ENCODE results near the gene PLCD3.

PLCD3 gene

DNA sequence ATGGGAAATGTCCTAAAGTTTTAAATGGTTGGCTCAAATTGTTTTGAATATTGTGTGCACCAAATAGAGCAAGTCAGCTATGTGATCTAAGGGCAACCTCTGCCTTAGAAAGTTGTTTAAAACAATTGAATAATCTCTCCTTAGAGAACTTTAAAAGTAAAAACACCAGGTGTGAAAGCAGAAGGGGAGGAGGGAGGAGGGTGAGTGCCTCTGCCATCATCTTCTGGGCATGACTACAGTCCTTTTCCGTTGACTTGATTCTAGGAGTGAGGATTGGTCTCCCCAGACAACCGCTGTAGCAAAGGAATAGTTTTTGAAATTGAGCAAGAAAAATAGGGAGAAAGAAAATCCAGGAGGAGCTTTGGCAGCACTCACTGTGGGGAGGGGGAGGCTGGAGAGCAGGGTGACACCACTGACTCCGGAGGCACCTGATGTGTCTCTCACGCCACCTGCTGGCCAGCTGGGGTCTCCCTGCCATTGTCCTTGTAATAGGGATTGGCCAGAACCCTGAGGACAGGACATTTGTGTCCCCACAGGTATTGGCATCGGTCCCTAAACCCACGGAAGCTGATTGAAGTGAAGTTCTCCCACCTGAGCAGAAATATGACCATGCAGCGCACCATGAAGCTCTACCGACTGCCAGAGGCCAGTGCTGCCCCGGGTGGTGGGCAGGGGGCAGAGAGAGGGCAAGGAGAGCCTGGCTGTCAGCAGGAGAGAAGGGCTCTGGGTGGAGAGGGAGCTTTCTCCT lies 33.3 kb downstream of the PLCD3 start:
- Histone ChIP-seq H3K14ac (ENCODE audit: low read length) (no peak overlapping the region), H3K79me2 (ENCODE audit: control insufficient read depth, insufficient read depth, low read length, poor library complexity) (no peaks in the 10 kb centered on the region), H3K4me3 (ENCODE audit: low read depth, low read length) (no peak overlapping the region), H4K12ac (ENCODE audit: low read depth, low read length) (no peak overlapping the region), H2BK12ac (ENCODE audit: low read length) (no peak overlapping the region), H4K91ac (ENCODE audit: low read depth, low read length) (no peak overlapping the region), H3K4ac (ENCODE audit: low read depth, low read length) (no peak overlapping the region), H3K9ac (ENCODE audit: low read length) (no peak overlapping the region), H3K4me2 (ENCODE audit: low read length) (no peak overlapping the region), H2AFZ (ENCODE audit: insufficient read depth, low read length, poor library complexity) (no peak overlapping the region), H3K23ac (ENCODE audit: low read length) (no peak overlapping the region), H3K9me3 (ENCODE audit: insufficient read depth, low read depth, low read length) (no peaks in the 10 kb centered on the region), H2BK120ac (ENCODE audit: insufficient read depth, low read length, poor library complexity) (no peak overlapping the region), H3K4me1 (ENCODE audit: control insufficient read depth in 1 of 2, insufficient read depth in 2 of 2, low read length in 2 of 2) (peaks cover 11 to 23% of the 10 kb centered on the region in 2 experiments), H4K8ac (ENCODE audit: low read depth, low read length) (no peak overlapping the region), H3K18ac (ENCODE audit: low read length) (no peak overlapping the region), H3K79me1 (ENCODE audit: low read length) (peaks cover 12% of the 10 kb centered on the region), H3K27me3 (ENCODE audit: insufficient read depth, low read length) (no peaks in the 10 kb centered on the region), H3K36me3 (ENCODE audit: control insufficient read depth in 1 of 2, insufficient read depth in 2 of 2, low read length in 2 of 2) (peaks cover 64 to 65% of the 10 kb centered on the region in 2 experiments), H3K27ac (ENCODE audit: low read depth, low read length) (no peak overlapping the region), H2AK5ac (ENCODE audit: low read length) (no peak overlapping the region), H2BK5ac (ENCODE audit: low read depth, low read length, poor library complexity) (no peak overlapping the region)
- DNase-seq, result peak; percentile 83 to 91
- no CpG with 5 or more reads among the region's 9 CpGs for WGBS (ENCODE audit: extremely low coverage, insufficient coverage, insufficient read length)

DNA sequence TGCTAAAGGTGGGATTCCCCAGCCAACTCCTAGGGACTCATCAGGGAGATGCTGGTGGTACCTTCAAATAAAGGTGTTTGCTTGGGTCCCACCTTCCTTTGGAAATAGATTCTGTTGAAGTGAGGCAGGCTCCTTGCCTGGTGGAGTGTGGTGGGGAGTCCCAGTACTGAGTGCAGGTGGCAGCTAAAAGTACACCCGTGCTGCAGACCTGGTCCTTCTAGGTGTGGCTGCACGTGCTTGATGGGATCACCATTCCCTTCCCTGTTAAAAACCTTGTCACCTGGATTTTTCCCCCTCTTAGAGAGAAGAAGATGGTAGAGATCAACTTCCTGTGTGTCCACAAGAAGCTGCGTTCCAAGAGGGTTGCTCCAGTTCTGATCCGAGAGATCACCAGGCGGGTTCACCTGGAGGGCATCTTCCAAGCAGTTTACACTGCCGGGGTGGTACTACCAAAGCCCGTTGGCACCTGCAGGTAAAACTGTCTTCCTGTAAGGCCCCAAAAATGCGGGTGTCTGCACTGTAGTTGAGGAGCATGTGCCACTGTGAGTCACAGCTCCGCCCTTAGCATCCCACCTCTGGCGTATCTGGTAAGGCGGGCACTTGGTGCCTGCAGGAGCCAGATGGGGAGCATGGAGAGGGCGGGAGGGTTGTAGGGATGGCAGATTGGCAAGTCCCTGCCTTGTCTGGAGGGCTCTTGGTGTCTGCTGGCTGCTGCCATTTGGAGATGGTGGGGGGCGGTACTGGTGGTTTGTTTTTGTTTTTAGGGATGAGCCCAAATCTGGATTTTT lies 34.0 kb downstream of the PLCD3 start:
- no peak overlapping the region for H2AFZ ChIP-seq (ENCODE audit: insufficient read depth, low read length, poor library complexity)

DNA sequence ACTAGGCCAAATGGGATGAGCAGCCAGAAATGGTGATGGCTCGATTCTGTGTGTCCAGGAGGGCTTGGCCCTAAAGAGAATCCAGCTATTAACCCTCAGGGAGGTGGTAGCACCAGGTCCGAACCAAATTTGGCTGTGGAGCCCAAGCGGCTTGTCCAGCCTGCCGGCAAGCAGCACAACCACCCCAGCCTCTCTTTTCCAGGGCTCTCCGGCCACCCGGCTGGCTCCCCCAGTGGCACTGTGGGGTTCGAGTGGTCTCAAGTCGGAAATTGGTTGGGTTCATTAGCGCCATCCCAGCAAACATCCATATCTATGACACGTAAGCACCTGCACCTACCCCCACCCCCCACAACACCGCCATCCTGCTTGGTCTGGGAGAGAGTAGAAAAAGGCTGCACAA lies 35.4 kb downstream of the PLCD3 start:
- Histone ChIP-seq H4K8ac (ENCODE audit: low read depth, low read length) (no peak overlapping the region), H2AK5ac (ENCODE audit: low read length) (no peak overlapping the region), H3K9ac (ENCODE audit: low read length) (no peak overlapping the region), H3K4ac (ENCODE audit: low read depth, low read length) (no peak overlapping the region), H3K4me3 (ENCODE audit: low read depth, low read length) (no peak overlapping the region), H3K4me2 (ENCODE audit: low read length) (no peak overlapping the region), H3K27ac (ENCODE audit: low read depth, low read length) (no peak overlapping the region), H3K79me1 (ENCODE audit: low read length) (peaks cover 2% of the 10 kb centered on the region), H3K14ac (ENCODE audit: low read length) (no peak overlapping the region), H3K27me3 (ENCODE audit: insufficient read depth, low read length) (no peaks in the 10 kb centered on the region), H3K79me2 (ENCODE audit: control insufficient read depth, insufficient read depth, low read length, poor library complexity) (no peaks in the 10 kb centered on the region), H3K18ac (ENCODE audit: low read length) (no peak overlapping the region), H2BK5ac (ENCODE audit: low read depth, low read length, poor library complexity) (no peak overlapping the region), H2BK120ac (ENCODE audit: insufficient read depth, low read length, poor library complexity) (no peak overlapping the region), H3K36me3 (ENCODE audit: control insufficient read depth in 1 of 2, insufficient read depth in 2 of 2, low read length in 2 of 2) (peaks cover 61% of the 10 kb centered on the region in 2 experiments), H2AFZ (ENCODE audit: insufficient read depth, low read length, poor library complexity) (no peak overlapping the region), H3K9me3 (ENCODE audit: insufficient read depth, low read depth, low read length) (no peaks in the 10 kb centered on the region), H4K91ac (ENCODE audit: low read depth, low read length) (no peak overlapping the region), H3K23ac (ENCODE audit: low read length) (no peak overlapping the region), H4K12ac (ENCODE audit: low read depth, low read length) (no peak overlapping the region), H2BK12ac (ENCODE audit: low read length) (no peak overlapping the region), H3K4me1 (ENCODE audit: control insufficient read depth in 1 of 2, insufficient read depth in 2 of 2, low read length in 2 of 2) (peaks cover 7 to 19% of the 10 kb centered on the region in 2 experiments)
- WGBS (ENCODE audit: extremely low coverage, insufficient coverage, insufficient read length), result no CpG with 5 or more reads among the region's 11 CpGs
- no peak for DNase-seq

More for the DNA sequence above, 34.0 kb downstream of the PLCD3 start:
- Histone ChIP-seq H3K9me3 (ENCODE audit: insufficient read depth, low read depth, low read length) (no peaks in the 10 kb centered on the region), H3K27me3 (ENCODE audit: insufficient read depth, low read length) (no peaks in the 10 kb centered on the region), H3K36me3 (ENCODE audit: control insufficient read depth in 1 of 2, insufficient read depth in 2 of 2, low read length in 2 of 2) (peaks cover 64% of the 10 kb centered on the region in 2 experiments), H4K91ac (ENCODE audit: low read depth, low read length) (no peak overlapping the region), H2BK120ac (ENCODE audit: insufficient read depth, low read length, poor library complexity) (no peak overlapping the region), H3K4me1 (ENCODE audit: control insufficient read depth in 1 of 2, insufficient read depth in 2 of 2, low read length in 2 of 2) (peaks cover 14 to 24% of the 10 kb centered on the region in 2 experiments), H3K14ac (ENCODE audit: low read length) (no peak overlapping the region), H3K4me2 (ENCODE audit: low read length) (no peak overlapping the region), H4K8ac (ENCODE audit: low read depth, low read length) (no peak overlapping the region), H4K12ac (ENCODE audit: low read depth, low read length) (no peak overlapping the region), H3K4ac (ENCODE audit: low read depth, low read length) (no peak overlapping the region), H3K9ac (ENCODE audit: low read length) (no peak overlapping the region), H3K4me3 (ENCODE audit: low read depth, low read length) (no peak overlapping the region), H3K18ac (ENCODE audit: low read length) (no peak overlapping the region), H3K27ac (ENCODE audit: low read depth, low read length) (no peak overlapping the region), H2BK5ac (ENCODE audit: low read depth, low read length, poor library complexity) (no peak overlapping the region), H3K23ac (ENCODE audit: low read length) (no peak overlapping the region), H2AK5ac (ENCODE audit: low read length) (no peak overlapping the region), H2BK12ac (ENCODE audit: low read length) (no peak overlapping the region), H3K79me1 (ENCODE audit: low read length) (peaks cover 12% of the 10 kb centered on the region), H3K79me2 (ENCODE audit: control insufficient read depth, insufficient read depth, low read length, poor library complexity) (no peaks in the 10 kb centered on the region)
- no CpG with 5 or more reads among the region's 13 CpGs for WGBS (ENCODE audit: extremely low coverage, insufficient coverage, insufficient read length)
- no peak for DNase-seq

DNA sequence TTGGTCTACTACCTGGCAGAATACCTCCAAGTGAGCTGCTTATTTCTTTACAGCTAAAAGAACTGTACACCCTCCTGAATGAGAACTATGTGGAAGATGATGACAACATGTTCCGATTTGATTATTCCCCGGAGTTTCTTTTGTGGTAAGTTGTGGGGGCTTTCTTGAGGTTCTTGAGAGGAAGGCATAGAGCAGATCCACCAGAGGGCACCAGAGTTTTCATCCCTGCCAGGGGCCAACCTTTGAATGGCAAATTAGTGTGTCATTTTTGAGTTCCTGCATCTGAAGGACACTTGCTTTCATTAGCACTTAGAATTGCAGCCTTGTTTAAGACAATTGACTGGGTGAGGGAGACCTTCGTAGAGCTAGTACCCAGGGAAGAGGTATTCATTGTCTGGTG lies 36.2 kb downstream of the PLCD3 start:
- no peaks in the 10 kb centered on the region for H3K9me3 ChIP-seq (ENCODE audit: insufficient read depth, low read depth, low read length)
- no peak overlapping the region for H2BK12ac ChIP-seq (ENCODE audit: low read length)
- H3K4me3 ChIP-seq (ENCODE audit: low read depth, low read length), result no peak overlapping the region
- H3K36me3 ChIP-seq (ENCODE audit: control insufficient read depth in 1 of 2, insufficient read depth in 2 of 2, low read length in 2 of 2), result peaks cover 66% of the 10 kb centered on the region in 2 experiments
- no peaks in the 10 kb centered on the region for H3K79me1 ChIP-seq (ENCODE audit: low read length)
- no peak overlapping the region for H4K12ac ChIP-seq (ENCODE audit: low read depth, low read length)
- no peak overlapping the region for H3K9ac ChIP-seq (ENCODE audit: low read length)
- H4K8ac ChIP-seq (ENCODE audit: low read depth, low read length), result no peak overlapping the region
- no peak overlapping the region for H3K14ac ChIP-seq (ENCODE audit: low read length)
- no peak overlapping the region for H2AK5ac ChIP-seq (ENCODE audit: low read length)
- no peak overlapping the region for H2BK5ac ChIP-seq (ENCODE audit: low read depth, low read length, poor library complexity)
- no peak overlapping the region for H3K27ac ChIP-seq (ENCODE audit: low read depth, low read length)
- H4K91ac ChIP-seq (ENCODE audit: low read depth, low read length), result no peak overlapping the region
- no peak overlapping the region for H2AFZ ChIP-seq (ENCODE audit: insufficient read depth, low read length, poor library complexity)
- peak in 1 of 2 donors; percentile 43 for DNase-seq
- H3K79me2 ChIP-seq (ENCODE audit: control insufficient read depth, insufficient read depth, low read length, poor library complexity), result no peaks in the 10 kb centered on the region
- H3K4ac ChIP-seq (ENCODE audit: low read depth, low read length), result no peak overlapping the region
- no peak overlapping the region for H3K23ac ChIP-seq (ENCODE audit: low read length)
- no peak overlapping the region for H2BK120ac ChIP-seq (ENCODE audit: insufficient read depth, low read length, poor library complexity)
- H3K18ac ChIP-seq (ENCODE audit: low read length), result no peak overlapping the region
- no peaks in the 10 kb centered on the region for H3K27me3 ChIP-seq (ENCODE audit: insufficient read depth, low read length)
- WGBS (ENCODE audit: extremely low coverage, insufficient coverage, insufficient read length), result no CpG with 5 or more reads among the region's 3 CpGs
- H3K4me2 ChIP-seq (ENCODE audit: low read length), result no peak overlapping the region
- H3K4me1 ChIP-seq (ENCODE audit: control insufficient read depth in 1 of 2, insufficient read depth in 2 of 2, low read length in 2 of 2), result peaks cover 9 to 13% of the 10 kb centered on the region in 2 experiments

Data from trophoblast cell (in vitro differentiated cells and primary cell).